UCSD-AML1 (cell line): ENCODE measurements around the gene ARAP2.

ENCODE experiments used
- DNase-seq: peaks from one replicate; lab custom pipeline; 2025; ENCODE audit not compliant: unreplicated experiment; lab: John Stamatoyannopoulos, UW

Gene ARAP2

GRCh38 chr4:36220776-36221175 lies 23.5 kb downstream of the ARAP2 start:
- no peak for DNase-seq

GRCh38 chr4:36218121-36218520 lies 26.2 kb downstream of the ARAP2 start:
- DNase-seq, result no peak

- DNase-seq, result no peak
These were observed 28.7 kb downstream of the ARAP2 start for GRCh38 chr4:36215627-36216026.

- DNase-seq, result no peak
These were observed 29.4 kb downstream of the ARAP2 start for GRCh38 chr4:36214735-36215485.

- no peak for DNase-seq
These were observed 30.3 kb downstream of the ARAP2 start for GRCh38 chr4:36213977-36214376.

GRCh38 chr4:36211084-36211483 lies 33.2 kb downstream of the ARAP2 start:
- DNase-seq, result no peak

- no peak for DNase-seq
These were observed 34.2 kb downstream of the ARAP2 start for GRCh38 chr4:36209941-36210649.

GRCh38 chr4:36208893-36209473 lies 35.3 kb downstream of the ARAP2 start:
- DNase-seq, result no peak

- DNase-seq, result no peak
These were observed 36.3 kb downstream of the ARAP2 start for GRCh38 chr4:36207831-36208520.

- DNase-seq, result no peak
These were observed 36.9 kb downstream of the ARAP2 start for GRCh38 chr4:36207367-36207766.

- DNase-seq, result no peak
These were observed 37.6 kb downstream of the ARAP2 start for GRCh38 chr4:36206603-36207311.

- DNase-seq, result no peak
These were observed 38.3 kb downstream of the ARAP2 start for GRCh38 chr4:36206012-36206411.

- DNase-seq, result no peak
These were observed 45.5 kb downstream of the ARAP2 start for GRCh38 chr4:36198861-36199260.

GRCh38 chr4:36198068-36198808 lies 46.1 kb downstream of the ARAP2 start:
- peak; percentile 7 for DNase-seq

GRCh38 chr4:36197501-36197900 lies 46.8 kb downstream of the ARAP2 start:
- DNase-seq, result peak; percentile 7

GRCh38 chr4:36196145-36196913 lies 48.0 kb downstream of the ARAP2 start:
- no peak for DNase-seq

- no peak for DNase-seq
These were observed 51.4 kb downstream of the ARAP2 start for GRCh38 chr4:36192922-36193321.

- DNase-seq, result peak; percentile 7
These were observed 54.6 kb downstream of the ARAP2 start for GRCh38 chr4:36189511-36190226.
